GM18873 (cell line): Measurements from ENCODE around the gene GGA2.

Source experiments
- ATAC-seq: cut with Tn5 transposase; IDR thresholded peaks from one replicate; pipeline ENCODE4 v1.9.1; 2021; ENCODE audit warnings: mild to moderate bottlenecking, moderate library complexity, moderate number of reproducible peaks; ENCODE audit not compliant: unreplicated experiment, low FRiP score

The GGA2 gene

DNA sequence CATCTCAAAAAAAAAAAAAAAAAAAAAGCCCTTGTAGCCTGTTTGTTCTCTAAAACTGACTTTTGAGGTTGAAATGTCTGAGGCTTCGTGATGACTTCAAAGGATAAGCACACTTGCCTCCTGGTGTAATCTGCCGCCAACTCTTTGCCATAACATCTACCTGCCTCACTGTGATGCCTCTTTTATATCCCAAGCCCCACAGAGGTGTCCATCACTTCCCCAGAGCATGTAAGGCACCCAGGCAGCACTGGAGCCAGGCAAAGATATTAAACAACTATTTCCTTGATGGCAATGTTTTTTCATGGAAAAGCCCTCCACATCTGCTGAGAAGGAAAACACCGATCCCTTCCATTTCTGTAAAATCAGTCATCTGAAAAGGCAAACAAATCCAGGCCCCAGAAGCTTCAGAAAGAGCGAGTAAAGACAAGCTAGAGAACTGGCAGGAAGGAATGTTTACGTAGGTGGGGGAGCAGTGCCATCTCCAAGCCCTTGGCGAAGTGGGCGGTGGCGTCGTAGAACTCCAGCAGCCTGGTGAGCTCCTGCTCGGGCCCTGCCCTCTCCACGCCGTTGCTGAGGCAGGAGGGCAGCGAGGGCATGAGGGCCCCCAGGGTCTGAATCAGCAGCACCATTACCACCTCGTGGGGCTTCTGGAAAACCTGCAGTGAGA lies 85.9 kb downstream of the GGA2 start:
- no peak for ATAC-seq

GRCh38 chr16:23423496-23424049 lies 86.7 kb downstream of the GGA2 start:
- no peak for ATAC-seq

DNA sequence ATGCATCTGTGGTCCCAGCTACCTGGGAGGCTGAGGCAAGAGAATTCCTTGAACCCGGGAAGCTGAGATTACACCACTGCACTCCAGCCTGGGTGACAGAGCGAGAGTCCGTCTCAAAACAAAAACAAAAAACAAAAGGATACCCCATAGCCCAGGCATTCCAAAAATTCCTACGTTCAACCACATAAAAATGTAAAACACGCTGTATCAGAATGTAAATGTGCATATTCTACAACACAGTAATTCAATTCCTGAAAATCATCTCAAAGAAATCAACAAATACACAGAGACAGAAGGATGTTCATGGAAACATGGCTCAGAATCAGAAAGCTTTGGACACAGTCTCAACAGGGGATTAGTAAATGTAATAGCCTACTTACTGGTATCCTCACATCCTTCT lies 90.3 kb downstream of the GGA2 start:
- ATAC-seq, result no peak

DNA sequence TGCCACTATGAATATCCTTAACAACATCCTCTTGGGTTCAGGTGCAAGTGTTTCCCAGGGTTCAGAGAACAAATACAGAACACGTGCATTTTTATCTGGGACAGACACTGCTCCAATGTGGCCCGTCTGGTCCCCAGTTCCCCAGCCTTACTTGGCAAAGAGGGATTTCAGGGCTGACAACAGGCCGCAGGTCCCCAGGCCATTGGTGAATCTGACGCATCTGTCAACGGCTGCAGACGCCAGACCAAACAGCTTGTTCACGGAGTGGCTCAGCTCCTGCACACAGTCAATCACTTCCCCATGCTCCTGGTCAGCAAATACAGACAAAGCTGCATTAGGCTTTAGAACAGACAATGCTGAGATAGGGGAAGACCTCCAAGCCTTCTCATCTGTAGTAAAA lies 93.5 kb downstream of the GGA2 start:
- no peak for ATAC-seq

DNA sequence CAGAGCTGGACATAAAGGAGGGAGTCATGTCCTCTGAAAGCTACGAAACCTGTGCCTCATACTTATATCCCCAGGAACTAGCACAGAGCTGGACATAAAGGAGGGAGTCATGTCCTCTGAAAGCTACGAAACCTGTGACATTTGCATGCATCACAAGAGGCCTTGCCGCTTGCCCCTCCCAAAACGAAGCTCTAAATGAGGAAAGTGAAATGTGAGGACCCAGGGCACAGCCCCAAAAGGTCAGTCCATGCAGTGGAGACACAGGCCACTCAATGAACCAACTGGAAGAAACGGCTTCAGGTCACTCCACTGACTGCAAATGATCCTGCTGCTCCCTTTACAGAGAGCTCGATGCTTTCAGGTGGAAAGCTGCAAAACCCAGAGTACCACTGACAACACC lies 95.6 kb downstream of the GGA2 start:
- ATAC-seq, result no peak
